ENCODE data around the gene ELAVL4. TPM values are rescaled to one million over a fixed set of nuclear protein-coding genes. Genes with fewer than 3 reads are reported as not detected.
"Not testable (repeated sequence)": the region's sequence is repeated elsewhere in the genome, so short reads cannot be mapped to it uniquely, and the experiment has no call there.

ELAVL4 gene
- total and polyA plus RNA-seq, 8 donors = 0.60 to 10.3 (median 1.4) TPM

DNA sequence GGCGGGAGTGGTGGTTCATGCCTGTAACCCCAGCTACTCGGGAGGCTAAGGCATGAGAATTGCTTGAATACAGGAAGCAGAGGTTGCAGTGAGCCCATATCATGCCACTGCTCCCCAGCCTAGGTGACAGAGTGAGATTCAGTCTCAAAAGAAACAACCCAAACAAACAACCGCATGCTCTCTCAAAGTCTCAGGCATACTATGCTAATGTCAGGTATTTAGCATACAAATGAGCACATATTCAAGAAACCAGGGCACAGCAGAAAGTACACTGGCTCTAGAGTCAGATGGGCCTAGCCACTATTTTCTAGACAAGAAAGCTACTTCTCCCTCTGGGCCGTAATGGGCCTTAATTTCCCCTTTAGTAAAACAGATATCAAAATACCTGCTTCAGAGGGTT lies 55.0 kb downstream of the ELAVL4 start:
- FAIRE-seq = no peak
- Histone ChIP-seq H3K4me1 (no peaks in the 10 kb centered on the region), H3K9me3 (no peaks in the 10 kb centered on the region), H3K4me3 (no peak overlapping the region), H3K27me3 (no peaks in the 10 kb centered on the region), H3K27ac (no peak overlapping the region), H3K36me3 (no peaks in the 10 kb centered on the region)
- TF ChIP-seq, protein P1, sequence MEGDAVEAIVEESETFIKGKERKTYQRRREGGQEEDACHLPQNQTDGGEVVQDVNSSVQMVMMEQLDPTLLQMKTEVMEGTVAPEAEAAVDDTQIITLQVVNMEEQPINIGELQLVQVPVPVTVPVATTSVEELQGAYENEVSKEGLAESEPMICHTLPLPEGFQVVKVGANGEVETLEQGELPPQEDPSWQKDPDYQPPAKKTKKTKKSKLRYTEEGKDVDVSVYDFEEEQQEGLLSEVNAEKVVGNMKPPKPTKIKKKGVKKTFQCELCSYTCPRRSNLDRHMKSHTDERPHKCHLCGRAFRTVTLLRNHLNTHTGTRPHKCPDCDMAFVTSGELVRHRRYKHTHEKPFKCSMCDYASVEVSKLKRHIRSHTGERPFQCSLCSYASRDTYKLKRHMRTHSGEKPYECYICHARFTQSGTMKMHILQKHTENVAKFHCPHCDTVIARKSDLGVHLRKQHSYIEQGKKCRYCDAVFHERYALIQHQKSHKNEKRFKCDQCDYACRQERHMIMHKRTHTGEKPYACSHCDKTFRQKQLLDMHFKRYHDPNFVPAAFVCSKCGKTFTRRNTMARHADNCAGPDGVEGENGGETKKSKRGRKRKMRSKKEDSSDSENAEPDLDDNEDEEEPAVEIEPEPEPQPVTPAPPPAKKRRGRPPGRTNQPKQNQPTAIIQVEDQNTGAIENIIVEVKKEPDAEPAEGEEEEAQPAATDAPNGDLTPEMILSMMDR (IDR thresholded peaks at IDR 0.05) = no peak
- 75 to 79% methylated on average over 4 of the region's 4 CpGs for WGBS, 2 donors
- no peak for DNase-seq
- no peak for ATAC-seq
- intact Hi-C loops (cut with DNase I) = no loop called here

DNA sequence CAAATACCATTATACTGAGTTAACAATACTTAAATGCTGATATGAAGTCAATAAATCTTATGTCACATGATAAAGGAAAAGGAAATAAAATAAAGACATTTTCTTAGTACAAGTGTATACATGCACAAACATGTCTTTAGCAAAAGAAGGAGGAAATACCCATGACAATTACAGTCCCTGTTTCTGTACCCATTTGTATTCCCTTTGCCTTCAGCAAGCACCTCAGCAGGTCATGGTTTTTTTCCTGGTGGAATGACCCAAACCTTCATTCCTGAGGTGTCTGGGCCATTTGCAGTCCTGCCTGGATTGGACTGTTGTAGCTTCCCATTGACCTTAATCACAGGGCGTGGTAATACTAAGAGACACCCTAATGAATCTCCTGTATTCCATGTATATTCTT lies 57.6 kb downstream of the ELAVL4 start:
- FAIRE-seq; intact Hi-C loops (cut with DNase I); H3K27ac ChIP-seq; H3K27me3 ChIP-seq; H3K9me3 ChIP-seq; H3K36me3 ChIP-seq; ATAC-seq; H3K4me1 ChIP-seq; DNase-seq; H3K4me3 ChIP-seq: not testable (repeated sequence)
- 86 to 97% methylated on average over 1 of the region's 1 CpG for WGBS, 2 donors

DNA sequence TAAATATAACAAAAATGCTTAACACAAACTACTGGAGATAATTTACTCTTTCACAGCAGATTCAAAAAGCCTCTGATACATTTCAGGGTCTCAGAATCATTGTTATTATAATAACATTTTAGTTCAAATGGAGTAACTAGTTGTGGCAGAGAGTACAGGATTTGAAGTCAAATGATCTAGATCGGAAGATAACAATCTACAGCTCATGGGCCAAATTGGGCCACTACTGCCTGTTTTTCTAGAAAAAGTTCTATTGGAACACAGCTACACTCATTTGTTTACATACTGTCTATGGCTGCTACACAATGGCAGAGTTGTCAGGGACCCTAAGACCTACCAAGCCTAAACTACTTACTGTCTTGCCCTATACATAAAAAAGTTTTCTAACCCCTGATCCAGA lies 63.6 kb downstream of the ELAVL4 start:
- WGBS, 2 donors = 50 to 56% methylated on average over 1 of the region's 1 CpG
- no peaks in the 10 kb centered on the region for H3K9me3 ChIP-seq

DNA sequence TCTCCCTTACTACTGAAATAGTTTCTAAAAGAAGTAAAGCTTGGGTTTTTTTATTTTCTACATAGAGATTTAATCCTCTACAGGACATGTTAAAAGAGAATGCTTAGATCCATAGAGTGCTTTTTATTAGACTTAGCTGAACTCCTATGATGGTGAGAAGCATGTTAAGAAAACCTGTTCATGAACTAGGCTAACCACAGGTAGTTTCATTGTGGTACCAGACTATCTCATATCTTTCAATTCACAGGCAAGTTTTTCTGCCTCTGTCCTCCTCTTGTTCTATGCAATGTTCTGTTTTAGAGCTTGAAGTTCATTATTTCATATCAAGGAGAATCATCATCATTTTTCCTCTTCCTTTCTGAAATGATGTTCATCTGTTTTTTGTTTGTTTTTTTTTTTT lies 65.4 kb downstream of the ELAVL4 start:
- no peak for DNase-seq
- no peaks in the 10 kb centered on the region for H3K9me3 ChIP-seq
- H3K4me3 ChIP-seq = no peak overlapping the region
- no peaks in the 10 kb centered on the region for H3K4me1 ChIP-seq
- no peak for ATAC-seq
- H3K36me3 ChIP-seq = no peaks in the 10 kb centered on the region
- H3K27ac ChIP-seq = no peak overlapping the region
- TF ChIP-seq, protein P1 (IDR thresholded peaks at IDR 0.05) = no peak
- peaks cover 0 to 8% (median 0%) of the 10 kb centered on the region in 4 donors for H3K27me3 ChIP-seq
- FAIRE-seq = no peak
- intact Hi-C loops (cut with DNase I) = no loop called here

More for the DNA sequence above, 63.6 kb downstream of the ELAVL4 start:
- FAIRE-seq (no peak), ATAC-seq (no peak), DNase-seq (no peak)
- H3K27ac ChIP-seq = no peak overlapping the region
- no peaks in the 10 kb centered on the region for H3K4me1 ChIP-seq
- TF ChIP-seq, protein P1 (IDR thresholded peaks at IDR 0.05) = no peak
- no peak overlapping the region for H3K4me3 ChIP-seq
- intact Hi-C loops (cut with DNase I) = no loop called here
- no peaks in the 10 kb centered on the region for H3K36me3 ChIP-seq
- no peaks in the 10 kb centered on the region for H3K27me3 ChIP-seq

DNA sequence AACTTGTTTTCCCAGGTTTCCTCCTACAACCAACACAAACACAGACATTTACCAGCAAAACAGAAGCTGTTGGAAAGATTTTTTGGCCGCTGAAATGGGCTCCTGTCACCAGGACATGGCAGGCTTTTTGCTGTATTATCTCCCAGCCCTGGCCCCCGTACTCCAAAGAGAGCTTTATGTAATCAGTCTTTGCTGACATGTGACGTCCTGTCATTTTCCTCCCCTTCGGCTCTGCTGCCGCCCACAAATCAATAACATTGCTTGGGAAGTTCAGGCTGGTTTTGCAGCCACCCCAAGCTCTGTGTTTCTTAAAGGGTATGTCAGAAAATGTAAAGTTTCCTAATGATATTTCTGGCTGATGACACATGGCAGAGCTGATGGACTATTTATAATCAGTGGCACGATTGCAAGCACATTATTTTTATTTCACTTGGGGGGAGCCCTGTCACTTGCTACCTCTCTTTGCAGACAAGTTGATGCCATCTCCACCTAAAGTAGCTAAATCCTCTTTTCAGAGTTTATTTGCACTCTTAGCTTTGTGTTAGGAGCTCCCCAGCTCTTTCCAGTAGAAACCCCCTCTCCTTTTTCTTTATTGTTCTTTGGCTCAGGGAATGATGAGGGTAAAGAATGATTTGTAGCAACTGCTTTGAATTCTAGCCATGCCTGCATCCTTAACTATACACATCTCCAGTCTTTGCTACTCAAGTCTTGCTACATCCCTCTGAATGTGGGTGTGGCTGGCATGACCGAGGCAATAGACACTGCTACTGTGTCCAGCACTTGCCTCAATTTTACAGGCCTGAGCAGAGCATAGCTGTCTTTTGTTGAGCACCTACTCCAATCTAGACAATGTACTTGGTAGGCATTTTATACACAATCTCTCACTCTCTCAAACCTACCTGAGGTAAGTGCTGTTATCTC lies 67.3 kb downstream of the ELAVL4 start:
- FAIRE-seq (no peak), ATAC-seq (no peak), DNase-seq (no peak)
- intact Hi-C loops (cut with DNase I) = no loop called here
- H3K27me3 ChIP-seq = peaks cover 0 to 8% (median 0%) of the 10 kb centered on the region in 4 donors
- H3K27ac ChIP-seq = no peak overlapping the region
- no peaks in the 10 kb centered on the region for H3K4me1 ChIP-seq
- no peak overlapping the region for H3K4me3 ChIP-seq
- H3K9me3 ChIP-seq = no peaks in the 10 kb centered on the region
- TF ChIP-seq, protein P1 (IDR thresholded peaks at IDR 0.05) = no peak
- no peaks in the 10 kb centered on the region for H3K36me3 ChIP-seq
- 12 to 17% methylated on average over 7 of the region's 7 CpGs for WGBS, 2 donors
